T-helper 2 cell treated with Interferon-gamma antibody and Interleukin-4, amounts not matched to agents 100 ng/mL and 5 ng/mL, for 36 hours (primary cell): ENCODE results near the gene PLA1A. TPM values are rescaled to one million over a fixed set of nuclear protein-coding genes. Genes with fewer than 3 reads are reported as not detected.
"Not testable (repeated sequence)": the region's sequence is repeated elsewhere in the genome, so short reads cannot be mapped to it uniquely, and the experiment has no call there.

Experiments
- intact Hi-C: fragments of 100-400 bp; cut with micrococcal nuclease; formaldehyde crosslinking; loops from one replicate; pipeline ENCODE4 v1.15.1; 2023
- total RNA-seq: library from RNA; stranded (reverse); gene quantifications from 2 replicates; pipeline ENCODE4 v1.2.3, GENCODE V29; 2022

PLA1A gene, protein sequence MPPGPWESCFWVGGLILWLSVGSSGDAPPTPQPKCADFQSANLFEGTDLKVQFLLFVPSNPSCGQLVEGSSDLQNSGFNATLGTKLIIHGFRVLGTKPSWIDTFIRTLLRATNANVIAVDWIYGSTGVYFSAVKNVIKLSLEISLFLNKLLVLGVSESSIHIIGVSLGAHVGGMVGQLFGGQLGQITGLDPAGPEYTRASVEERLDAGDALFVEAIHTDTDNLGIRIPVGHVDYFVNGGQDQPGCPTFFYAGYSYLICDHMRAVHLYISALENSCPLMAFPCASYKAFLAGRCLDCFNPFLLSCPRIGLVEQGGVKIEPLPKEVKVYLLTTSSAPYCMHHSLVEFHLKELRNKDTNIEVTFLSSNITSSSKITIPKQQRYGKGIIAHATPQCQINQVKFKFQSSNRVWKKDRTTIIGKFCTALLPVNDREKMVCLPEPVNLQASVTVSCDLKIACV
- not detected in 2 replicates for total RNA-seq

- intact Hi-C loops = no loop called here
Observed at GRCh38 chr3:119597548-119598288, at the start of gene PLA1A. Gene PLA1A, plus strand, starts transcription at chr3:119597885. Its CDS starts 29 bp downstream, at chr3:119597914.

GRCh38 chr3:119548341-119548740 lies 49.3 kb upstream of the PLA1A start:
- intact Hi-C loops = no loop called here

DNA sequence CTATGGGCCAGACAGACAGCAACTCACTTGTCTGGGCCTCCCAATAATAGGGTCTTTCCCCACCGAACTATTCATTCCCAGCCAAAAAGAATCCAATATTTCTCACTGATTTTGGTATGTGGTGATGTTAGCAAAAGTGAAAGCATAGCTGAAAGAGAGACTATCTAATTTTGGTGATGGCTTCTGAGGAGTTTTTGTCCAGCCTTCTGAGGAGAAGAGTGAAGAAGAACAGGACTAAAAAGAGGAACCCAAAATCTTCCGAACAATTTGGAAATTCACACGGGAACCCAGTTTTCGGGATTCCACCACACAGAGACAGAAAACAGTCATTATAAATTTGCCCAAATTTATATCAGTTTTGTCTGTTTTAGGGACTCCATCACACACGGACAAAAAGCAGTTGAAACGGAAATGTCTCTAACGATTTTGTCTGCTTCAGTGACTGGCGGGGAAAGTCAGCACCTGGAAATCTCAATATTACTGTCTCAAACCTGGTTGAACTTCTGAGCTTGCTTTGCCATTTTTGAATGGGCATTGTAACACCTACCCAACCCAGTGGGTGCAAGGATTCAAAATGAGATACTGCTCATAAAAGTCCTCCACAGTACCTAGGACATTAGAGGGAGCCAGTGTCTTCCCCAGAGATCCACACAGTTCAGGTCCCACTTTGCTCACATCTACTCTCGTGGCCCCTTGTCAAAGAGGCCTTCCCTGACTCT lies 47.3 kb upstream of the PLA1A start:
- intact Hi-C loops = no loop called here

GRCh38 chr3:119551598-119551997 lies 46.1 kb upstream of the PLA1A start:
- intact Hi-C loops = no loop called here

- intact Hi-C loops = not testable (repeated sequence)
Observed at GRCh38 chr3:119552928-119553327, 44.8 kb upstream of the PLA1A start.

DNA sequence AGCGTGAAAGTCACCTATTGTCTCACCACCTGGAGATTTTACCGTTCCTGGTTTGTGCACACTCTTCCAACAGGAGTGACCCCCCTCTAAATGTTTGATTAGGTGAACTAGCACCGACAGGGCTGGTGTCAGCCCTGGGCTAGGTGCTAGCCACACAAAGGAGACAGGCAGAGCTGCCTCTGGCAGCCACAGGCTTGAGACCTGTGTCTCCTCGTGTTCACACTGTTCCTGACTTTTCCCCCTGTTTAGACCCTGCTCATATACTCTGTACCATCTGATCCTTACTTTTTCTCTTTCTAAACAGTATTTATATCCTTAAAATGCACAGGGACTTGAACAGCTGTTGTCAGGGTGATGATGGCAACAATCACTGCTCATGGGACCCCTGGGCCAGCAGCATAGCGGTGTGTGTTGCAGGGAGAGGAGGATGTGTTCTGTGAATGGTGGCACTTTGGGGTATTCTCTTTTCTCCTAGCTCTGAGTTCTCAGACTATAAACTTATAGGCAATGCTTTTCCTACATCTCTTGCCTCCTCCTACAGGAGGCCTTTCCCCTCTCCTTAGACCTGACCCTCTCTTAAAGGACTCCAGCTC lies 43.8 kb upstream of the PLA1A start:
- intact Hi-C loops = no loop called here

DNA sequence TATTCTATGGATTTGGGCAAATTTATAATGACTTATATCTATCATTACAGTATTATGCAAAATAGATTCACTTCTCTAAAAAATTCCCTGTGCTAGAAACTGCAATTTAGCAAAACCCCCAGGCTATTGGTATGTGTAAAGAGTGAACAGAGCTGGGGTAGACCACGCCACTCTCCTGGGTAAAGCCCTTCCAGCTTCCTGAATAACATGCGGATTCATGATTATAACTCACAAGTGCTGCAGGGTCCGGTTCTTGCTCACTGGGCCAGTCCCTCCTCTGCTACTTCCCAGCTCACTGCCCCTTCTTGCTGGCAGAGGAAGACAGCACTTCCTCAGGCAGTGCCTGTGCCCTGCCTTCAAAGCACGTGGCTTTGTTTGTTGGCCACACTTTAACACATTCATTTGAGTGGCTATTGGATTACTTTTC lies 42.4 kb upstream of the PLA1A start:
- intact Hi-C loops = loop anchor here (5.0 kb wide), 2 partner anchors 263 to 673 kb away; partner anchors contain the start of gene ARHGAP31

- intact Hi-C loops = loop anchor here (5.0 kb wide), 2 partner anchors 264 to 674 kb away; partner anchors contain the start of gene ARHGAP31
Observed at GRCh38 chr3:119555929-119556328, 41.8 kb upstream of the PLA1A start.

DNA sequence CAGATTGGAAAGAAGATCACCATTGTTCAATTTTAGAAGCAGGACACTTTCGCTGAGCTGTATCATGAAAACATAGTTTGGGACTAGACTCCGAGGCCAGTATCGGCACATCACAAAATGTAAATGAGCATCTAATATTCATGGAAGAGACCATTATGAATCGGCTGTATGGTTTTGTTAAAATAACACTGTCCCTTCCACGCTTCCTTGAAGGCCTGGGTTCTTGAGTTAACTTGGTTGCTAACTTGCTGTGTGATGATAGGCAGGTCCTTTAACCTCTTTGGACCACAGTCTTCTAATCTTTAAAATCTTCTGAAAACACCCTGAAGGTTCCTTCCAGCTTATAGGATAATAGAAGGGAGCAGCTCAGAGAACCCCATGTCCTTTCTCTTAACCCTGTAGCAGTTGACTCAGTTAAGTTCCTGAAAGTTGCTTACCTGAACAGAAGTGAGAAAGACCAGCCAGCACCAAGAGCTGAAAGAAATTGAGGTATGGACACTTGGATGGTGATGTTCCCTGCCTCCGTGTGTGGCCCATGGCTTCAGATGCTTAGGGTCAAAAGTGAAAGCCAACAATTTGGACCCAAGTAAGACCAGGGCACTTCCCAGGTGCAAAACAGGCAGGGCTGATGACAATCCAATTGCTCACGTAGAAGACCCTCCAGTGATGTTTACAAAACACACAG lies 40.4 kb upstream of the PLA1A start:
- intact Hi-C loops = loop anchor here (5.0 kb wide), 2 partner anchors 265 to 675 kb away; partner anchors contain the start of gene ARHGAP31

DNA sequence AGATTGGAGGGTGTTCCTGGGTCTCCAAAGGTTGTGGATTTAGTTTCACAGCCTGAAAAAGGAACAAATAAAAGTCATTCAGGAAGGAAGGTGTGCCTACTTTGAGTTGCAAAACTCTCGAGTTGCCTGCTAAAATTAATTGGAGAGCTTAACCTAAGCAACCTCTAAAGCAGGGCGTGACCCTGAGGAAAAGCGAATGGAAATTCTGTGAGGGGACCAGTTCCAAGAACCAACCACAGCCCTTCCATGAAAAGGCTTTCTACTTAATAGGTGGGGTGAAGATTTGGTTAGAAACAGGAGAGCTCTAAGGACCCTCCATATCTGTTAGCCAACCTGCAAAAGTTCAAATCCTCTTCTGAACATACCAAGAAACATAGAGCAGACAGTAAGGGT lies 39.8 kb upstream of the PLA1A start:
- intact Hi-C loops = loop anchor here (2.0 to 5.0 kb wide), 4 partner anchors 49 to 676 kb away; partner anchors contain the start of gene ARHGAP31

DNA sequence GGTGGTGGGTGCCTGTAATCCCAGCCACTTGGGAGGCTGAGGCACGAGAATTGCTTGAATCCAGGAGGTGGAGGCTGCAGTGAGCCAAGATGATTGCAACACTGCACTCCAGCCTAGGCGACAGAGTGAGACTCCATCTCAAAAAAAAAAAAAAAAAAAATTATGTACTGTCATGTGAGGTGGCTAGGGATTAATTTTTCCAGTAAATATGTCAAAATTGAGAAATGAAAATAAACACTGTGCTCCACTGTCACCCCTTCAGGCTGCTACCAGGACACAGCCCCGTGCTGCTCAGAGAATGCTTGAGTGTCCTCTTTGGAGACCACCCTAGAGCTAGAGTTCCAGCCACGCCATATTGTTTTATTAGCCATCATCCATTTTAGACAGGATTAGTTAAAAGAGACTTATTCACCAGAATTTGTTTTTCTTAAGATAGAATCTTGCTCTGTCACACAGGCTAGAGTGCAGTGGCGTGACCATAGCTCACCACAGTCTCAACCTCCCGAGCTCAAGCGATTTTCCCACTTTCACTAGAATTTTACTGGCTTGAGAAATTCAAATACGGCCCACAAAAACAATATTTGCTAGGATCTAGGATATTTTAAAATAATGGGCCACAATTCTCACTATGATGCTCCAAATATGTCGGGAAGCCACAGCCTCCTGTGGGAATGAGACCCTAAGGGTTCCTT lies 38.9 kb upstream of the PLA1A start:
- intact Hi-C loops = loop anchor here (1.0 to 5.0 kb wide), 7 partner anchors 50 to 676 kb away; partner anchors contain the start of genes ARHGAP31, TIMMDC1 and TMEM39A

GRCh38 chr3:119559441-119559963 lies 38.2 kb upstream of the PLA1A start, which contains the start of gene CD80:
Gene CD80, minus strand, starts transcription at chr3:119559614. Its CDS starts 1,886 bp downstream, at chr3:119557728.
- intact Hi-C loops = loop anchor here (1.0 to 5.0 kb wide), 7 partner anchors 51 to 677 kb away; partner anchors contain the start of genes ARHGAP31, TIMMDC1 and TMEM39A

- intact Hi-C loops = no loop called here
Observed at GRCh38 chr3:119560160-119560559, 37.5 kb upstream of the PLA1A start.

DNA sequence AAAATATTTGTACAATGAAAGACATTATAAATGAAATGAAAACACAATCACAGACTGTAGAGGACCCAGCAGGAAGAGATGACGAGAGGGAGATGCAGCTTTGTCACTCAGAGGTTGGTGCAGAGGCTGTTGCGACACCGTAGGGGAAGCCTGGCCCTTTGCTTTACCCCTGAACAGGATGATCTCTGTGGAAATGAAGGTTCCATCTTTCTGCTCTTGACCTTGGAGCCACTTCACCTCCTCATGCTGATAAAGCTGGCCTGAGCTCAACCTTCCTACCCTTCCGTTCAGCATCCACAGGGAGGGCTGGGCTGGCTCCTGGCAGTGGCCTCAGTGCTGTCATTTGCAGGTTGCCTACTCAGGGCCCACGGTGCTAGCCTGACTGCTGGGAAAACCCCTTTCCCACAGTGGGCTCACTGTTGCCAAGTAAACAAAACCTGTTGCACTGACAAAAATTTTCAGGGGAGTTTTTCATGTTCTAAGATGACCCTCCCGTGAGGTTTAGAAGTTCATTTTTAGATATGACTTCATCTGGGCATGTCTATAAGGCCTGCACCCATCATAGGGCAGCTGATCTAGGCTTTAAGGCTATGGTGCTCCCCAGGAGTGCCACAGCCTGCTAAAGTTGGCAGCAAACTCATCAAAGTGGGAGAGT lies 35.3 kb upstream of the PLA1A start:
- intact Hi-C loops = no loop called here

DNA sequence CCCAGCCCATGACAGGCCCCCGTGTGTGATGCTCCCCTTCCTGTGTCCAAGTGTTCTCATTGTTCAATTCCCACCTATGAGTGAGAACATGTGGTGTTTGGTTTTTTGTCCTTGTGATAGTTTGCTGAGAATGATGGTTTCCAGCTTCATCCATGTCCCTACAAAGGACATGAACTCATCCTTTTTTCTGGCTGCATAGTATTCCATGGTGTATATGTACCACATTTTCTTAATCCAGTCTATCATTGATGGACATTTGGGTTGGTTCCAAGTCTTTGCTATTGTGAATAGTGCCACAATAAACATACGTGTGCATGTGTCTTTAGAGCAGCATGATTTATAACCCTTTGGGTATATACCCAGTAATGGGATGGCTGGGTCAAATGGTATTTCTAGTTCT lies 34.4 kb upstream of the PLA1A start:
- intact Hi-C loops = not testable (repeated sequence)

- intact Hi-C loops = no loop called here
Observed at GRCh38 chr3:119569156-119569555, 28.5 kb upstream of the PLA1A start.

GRCh38 chr3:119570229-119570628 lies 27.5 kb upstream of the PLA1A start:
- intact Hi-C loops = no loop called here

- intact Hi-C loops = no loop called here
Observed at GRCh38 chr3:119571230-119571629, 26.5 kb upstream of the PLA1A start.

- intact Hi-C loops = no loop called here
Observed at GRCh38 chr3:119571688-119572087, 26.0 kb upstream of the PLA1A start.
